Left lung (tissue), 10 donors: ENCODE data around the gene P4HA1. TPM values are rescaled to one million over a fixed set of nuclear protein-coding genes. Genes with fewer than 3 reads are reported as not detected.
"Not testable (repeated sequence)": the region's sequence is repeated elsewhere in the genome, so short reads cannot be mapped to it uniquely, and the experiment has no call there.

Experiments used
- ATAC-seq: fragments of 200-7000 bp; cut with Tn5 transposase; one replicate; pipeline ENCODE4 v1.9.1; 2020; ENCODE audit warnings: moderate library complexity
- DNase-seq, 4 donors: peaks; one replicate each; pipeline ENCODE4 v3.0.0-alpha.2; 2013 to 2020
- H3K27ac ChIP-seq, 2 donors: fragments of 200-600 bp; sonication (generic) in 1 of 2; one replicate each; pipeline versions ENCODE4 v1.5.0 to v1.8.0; 2020 to 2021
- H3K27me3 ChIP-seq, 2 donors: fragments of 200-600 bp; sonication (generic) in 1 of 2; one replicate each; pipeline versions ENCODE4 v1.5.0 to v1.8.0; 2020 to 2021
- H3K36me3 ChIP-seq, 2 donors: fragments of 200-600 bp; sonication (generic) in 1 of 2; one replicate each; pipeline versions ENCODE4 v1.5.0 to v1.8.0; 2020 to 2021
- H3K4me1 ChIP-seq, 2 donors: fragments of 200-600 bp; one replicate each; pipeline ENCODE4 v1.8.0; 2021
- H3K4me3 ChIP-seq, 2 donors: fragments of 200-600 bp; sonication (generic) in 1 of 2; one replicate each; pipeline versions ENCODE4 v1.5.0 to v1.8.0; 2020 to 2021; ENCODE audit warnings: mild to moderate bottlenecking in 1 of 2
- H3K9me3 ChIP-seq, 2 donors: fragments of 200-600 bp; sonication (generic) in 1 of 2; one replicate each; pipeline versions ENCODE4 v1.5.0 to v1.8.0; 2020 to 2021
- intact Hi-C, 2 donors: fragments of 100-400 bp; cut with DNase I; formaldehyde crosslinking; loops; one replicate each; pipeline versions ENCODE4 v1.11.2 to v1.14.2; 2022
- polyA plus RNA-seq, 6 donors: library from polyadenylated mRNA; unstranded; fragments of 120-200 nt; gene quantifications; one replicate each; pipeline ENCODE4 v1.2.1, GENCODE V29; 2013; ENCODE audit not compliant: insufficient read length in 6 of 6
- total RNA-seq, 2 donors: library from RNA; stranded (reverse); fragmentation: NEBNext Ultra II Directional; extraction: Animal tissue kit (Norgen Biotek cat#: 25700); gene quantifications; one replicate each; pipeline ENCODE4 v1.2.1, GENCODE V29; 2021
- TF ChIP-seq, protein P1 (sequence below), 2 donors: fragments of 200-600 bp; sonication (generic) in 1 of 2; IDR thresholded peaks; one replicate each; pipeline versions ENCODE4 v1.5.0 to v1.8.0; 2021; ENCODE audit warnings: antibody characterized with exemption in 2 of 2
- donor health status: DM: no; HTN: yes; CAD: no.
- donor health status: DM: no; HTN: no; CAD: no.

The P4HA1 gene
- total and polyA plus RNA-seq, 8 donors = 47.4 to 94.4 (median 66.0) TPM

DNA sequence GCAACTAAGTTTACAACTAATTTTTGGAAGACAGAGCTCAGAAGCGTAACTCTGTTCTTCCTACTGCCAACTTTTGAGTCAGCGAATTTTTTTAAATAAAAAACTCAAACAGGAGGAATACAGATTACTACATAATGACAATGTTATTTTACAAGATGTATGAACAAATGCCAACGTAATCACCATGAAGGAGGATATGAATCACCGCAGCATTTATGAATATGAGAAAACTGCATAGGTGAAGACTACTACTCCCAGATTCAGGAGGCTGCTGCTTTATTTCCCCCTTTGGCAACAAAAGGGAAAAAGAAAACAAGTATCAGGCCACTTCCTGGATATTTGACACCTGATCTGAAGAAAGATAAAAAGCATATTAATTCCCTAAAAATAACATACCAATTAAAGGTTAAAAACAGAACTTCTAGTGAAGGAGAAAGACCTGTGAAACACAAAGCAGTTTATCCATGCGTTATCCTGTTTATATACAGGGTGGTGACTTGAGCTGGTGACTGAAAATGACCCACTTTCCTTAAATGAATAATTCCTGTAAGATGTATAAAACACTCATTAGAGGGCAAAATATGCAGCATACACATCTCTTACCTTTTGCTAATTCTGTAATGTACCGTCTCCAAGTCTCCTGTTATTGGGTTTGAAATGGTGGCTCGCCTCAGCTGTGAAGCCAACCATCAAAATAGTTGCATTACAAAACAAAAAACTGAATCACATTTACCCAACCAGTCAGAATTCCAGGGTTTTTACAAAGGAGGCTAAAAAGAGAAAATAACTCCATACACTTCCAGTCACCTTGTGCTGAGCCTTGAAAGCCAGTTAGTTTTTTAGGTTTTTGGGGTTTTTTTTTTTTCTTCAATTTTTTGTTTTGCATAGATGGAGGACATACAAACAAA, 52.0 kb downstream of the P4HA1 start:
- Histone ChIP-seq H3K27me3 (no peaks in the 10 kb centered on the region), H3K4me3 (no peak overlapping the region), H3K4me1 (peaks cover 0 to 10% of the 10 kb centered on the region in 2 donors), H3K36me3 (peaks cover 0 to 75% of the 10 kb centered on the region in 2 donors), H3K9me3 (no peaks in the 10 kb centered on the region), H3K27ac (no peak overlapping the region)
- ATAC-seq (peak; percentile 47), DNase-seq (peak in 2 of 4 donors; percentile 13 to 31)
- TF ChIP-seq, protein P1, sequence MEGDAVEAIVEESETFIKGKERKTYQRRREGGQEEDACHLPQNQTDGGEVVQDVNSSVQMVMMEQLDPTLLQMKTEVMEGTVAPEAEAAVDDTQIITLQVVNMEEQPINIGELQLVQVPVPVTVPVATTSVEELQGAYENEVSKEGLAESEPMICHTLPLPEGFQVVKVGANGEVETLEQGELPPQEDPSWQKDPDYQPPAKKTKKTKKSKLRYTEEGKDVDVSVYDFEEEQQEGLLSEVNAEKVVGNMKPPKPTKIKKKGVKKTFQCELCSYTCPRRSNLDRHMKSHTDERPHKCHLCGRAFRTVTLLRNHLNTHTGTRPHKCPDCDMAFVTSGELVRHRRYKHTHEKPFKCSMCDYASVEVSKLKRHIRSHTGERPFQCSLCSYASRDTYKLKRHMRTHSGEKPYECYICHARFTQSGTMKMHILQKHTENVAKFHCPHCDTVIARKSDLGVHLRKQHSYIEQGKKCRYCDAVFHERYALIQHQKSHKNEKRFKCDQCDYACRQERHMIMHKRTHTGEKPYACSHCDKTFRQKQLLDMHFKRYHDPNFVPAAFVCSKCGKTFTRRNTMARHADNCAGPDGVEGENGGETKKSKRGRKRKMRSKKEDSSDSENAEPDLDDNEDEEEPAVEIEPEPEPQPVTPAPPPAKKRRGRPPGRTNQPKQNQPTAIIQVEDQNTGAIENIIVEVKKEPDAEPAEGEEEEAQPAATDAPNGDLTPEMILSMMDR (IDR thresholded peaks at IDR 0.05) = no peak
- intact Hi-C loops = no loop called here

- intact Hi-C loops = no loop called here
- H3K9me3 ChIP-seq = no peaks in the 10 kb centered on the region
- TF ChIP-seq, protein P1 (IDR thresholded peaks at IDR 0.05) = no peak
- peaks cover 0 to 10% of the 10 kb centered on the region in 2 donors for H3K4me1 ChIP-seq
- peaks cover 0 to 74% of the 10 kb centered on the region in 2 donors for H3K36me3 ChIP-seq
- DNase-seq (no peak), ATAC-seq (no peak)
- no peak overlapping the region for H3K27ac ChIP-seq
- no peak overlapping the region for H3K4me3 ChIP-seq
- no peaks in the 10 kb centered on the region for H3K27me3 ChIP-seq
These were observed 52.8 kb downstream of the P4HA1 start for GRCh38 chr10:73043766-73044377.

- peaks cover 0 to 10% of the 10 kb centered on the region in 2 donors for H3K4me1 ChIP-seq
- peaks cover 0 to 72% of the 10 kb centered on the region in 2 donors for H3K36me3 ChIP-seq
- H3K27ac ChIP-seq = no peak overlapping the region
- no peaks in the 10 kb centered on the region for H3K9me3 ChIP-seq
- no peaks in the 10 kb centered on the region for H3K27me3 ChIP-seq
- no peak for DNase-seq
- TF ChIP-seq, protein P1 (IDR thresholded peaks at IDR 0.05) = no peak
- intact Hi-C loops = no loop called here
- no peak for ATAC-seq
- H3K4me3 ChIP-seq = no peak overlapping the region
These were observed 53.3 kb downstream of the P4HA1 start for GRCh38 chr10:73043319-73043718.

DNA sequence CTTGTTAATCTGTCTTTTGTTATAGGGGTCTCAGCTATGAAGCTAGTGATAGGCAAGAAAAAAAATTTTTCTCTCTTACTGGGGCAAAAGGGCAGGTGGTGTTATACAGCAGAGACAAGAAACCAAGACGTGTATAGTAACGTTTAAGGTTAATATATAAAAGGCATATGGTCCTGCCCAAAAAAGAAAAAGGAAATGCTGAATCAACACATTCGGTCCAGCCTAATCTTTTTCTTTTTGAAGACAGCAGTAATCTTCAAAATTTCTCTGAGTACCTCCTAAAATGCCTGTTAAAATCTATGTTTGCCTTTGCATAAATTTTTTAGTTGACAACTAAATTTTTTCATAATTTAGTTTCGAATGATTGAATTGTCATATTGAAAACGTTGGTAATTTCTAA, 54.5 kb downstream of the P4HA1 start:
- DNase-seq (no peak), ATAC-seq (no peak)
- peaks cover 0 to 10% of the 10 kb centered on the region in 2 donors for H3K4me1 ChIP-seq
- intact Hi-C loops = no loop called here
- TF ChIP-seq, protein P1 (IDR thresholded peaks at IDR 0.05) = no peak
- no peaks in the 10 kb centered on the region for H3K9me3 ChIP-seq
- H3K27ac ChIP-seq = no peak overlapping the region
- H3K4me3 ChIP-seq = no peak overlapping the region
- peaks cover 0 to 69% of the 10 kb centered on the region in 2 donors for H3K36me3 ChIP-seq
- H3K27me3 ChIP-seq = no peaks in the 10 kb centered on the region

- peaks cover 0 to 60% of the 10 kb centered on the region in 2 donors for H3K36me3 ChIP-seq
- DNase-seq = no peak
- intact Hi-C loops = no loop called here
- ATAC-seq = peak; percentile 27
- TF ChIP-seq, protein P1 (IDR thresholded peaks at IDR 0.05) = no peak
- H3K9me3 ChIP-seq = no peaks in the 10 kb centered on the region
- no peak overlapping the region for H3K27ac ChIP-seq
- H3K27me3 ChIP-seq = no peaks in the 10 kb centered on the region
- H3K4me1 ChIP-seq = peaks cover 0 to 5% of the 10 kb centered on the region in 2 donors
- H3K4me3 ChIP-seq = no peak overlapping the region
These were observed 57.0 kb downstream of the P4HA1 start for GRCh38 chr10:73039635-73040034.

DNA sequence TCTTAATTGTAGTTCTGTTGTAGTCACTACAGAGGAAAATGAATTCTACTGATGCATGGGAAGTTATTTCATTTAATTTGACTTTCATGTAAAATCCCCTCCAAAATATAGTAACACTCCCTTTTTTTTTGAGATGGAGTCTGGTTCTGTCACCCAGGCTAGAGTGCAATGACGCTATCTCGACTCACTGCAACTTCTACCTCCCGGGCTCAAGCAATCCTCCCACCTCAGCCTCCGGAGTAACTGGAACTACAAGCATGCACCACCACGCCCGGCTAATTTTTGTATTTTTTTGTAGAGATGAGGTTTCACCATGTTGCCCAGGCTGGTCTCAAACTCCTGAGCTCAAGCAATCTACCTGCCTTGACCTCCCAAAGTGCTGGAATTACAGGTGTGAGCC, 60.4 kb downstream of the P4HA1 start:
- H3K27ac ChIP-seq, ATAC-seq, H3K4me3 ChIP-seq, DNase-seq, H3K9me3 ChIP-seq, H3K4me1 ChIP-seq, H3K27me3 ChIP-seq, intact Hi-C loops: not testable (repeated sequence)
- H3K36me3 ChIP-seq = peaks cover 0 to 58% of the 10 kb centered on the region in 2 donors
